Esophagus (tissue), 2 donors: Measurements from ENCODE around the gene GRID1. TPM values are rescaled to one million over a fixed set of nuclear protein-coding genes. Genes with fewer than 3 reads are reported as not detected.

Experiments used
- H3K27ac ChIP-seq, 2 donors: one replicate each; pipeline ENCODE4 v1.5.1; 2013; ENCODE audit warnings: low read depth in 2 of 2, mild to moderate bottlenecking in 2 of 2, inconsistent platforms in 1 of 2, low read length in 1 of 2, moderate library complexity in 1 of 2
- H3K27me3 ChIP-seq, 2 donors: one replicate each; pipeline ENCODE4 v1.6.1; 2013; ENCODE audit warnings: low read length in 2 of 2, control low read depth in 1 of 2, mild to moderate bottlenecking in 1 of 2; ENCODE audit not compliant: insufficient read depth in 2 of 2, control insufficient read depth in 1 of 2
- H3K36me3 ChIP-seq, 2 donors: one replicate each; pipeline ENCODE4 v1.6.1; 2013; ENCODE audit warnings: low read length in 1 of 2; ENCODE audit not compliant: control insufficient read depth in 2 of 2, insufficient read depth in 2 of 2
- H3K4me1 ChIP-seq, 2 donors: one replicate each; pipeline ENCODE4 v1.6.1; 2013; ENCODE audit warnings: low read length in 1 of 2; ENCODE audit not compliant: control insufficient read depth in 2 of 2, insufficient read depth in 2 of 2
- H3K4me3 ChIP-seq, 2 donors: one replicate each; pipeline ENCODE4 v1.5.1; 2013; ENCODE audit warnings: low read length in 2 of 2, mild to moderate bottlenecking in 2 of 2, low read depth in 1 of 2, moderate library complexity in 1 of 2
- H3K9me3 ChIP-seq, 2 donors: one replicate each; pipeline ENCODE4 v1.6.1; 2013; ENCODE audit warnings: mild to moderate bottlenecking in 2 of 2, low read depth in 1 of 2, low read length in 1 of 2, moderate library complexity in 1 of 2; ENCODE audit not compliant: control insufficient read depth in 2 of 2, insufficient read depth in 1 of 2
- WGBS, 2 donors: extraction: QIAGEN DNeasy Blood & Tissue Kit; methylation state at CpG; one replicate each; pipeline ENCODE4 v1.1.7; 2013; 5-methylcytosine and 5-hydroxymethylcytosine counted together
- polyA plus RNA-seq, 2 donors: library from polyadenylated mRNA; stranded (reverse); fragments of 200-250 nt; gene quantifications; one replicate each; pipeline ENCODE4 v1.2.3, GENCODE V29; 2013
- donor health status: healthy with polysubstance abuse.
- donor health status: Bipolar disorder and iron deficiency.

GRID1 gene
- polyA plus RNA-seq, 2 donors, result 0.04 to 0.32 TPM

GRCh38 chr10:86091216-86091615, 275.4 kb downstream of the GRID1 start:
- Histone ChIP-seq H3K4me1 (no peaks in the 10 kb centered on the region), H3K36me3 (no peaks in the 10 kb centered on the region), H3K27me3 (no peaks in the 10 kb centered on the region), H3K4me3 (no peak overlapping the region), H3K27ac (no peak overlapping the region), H3K9me3 (no peaks in the 10 kb centered on the region)
- WGBS, 2 donors, result 70 to 76% methylated on average over 9 of the region's 9 CpGs

DNA sequence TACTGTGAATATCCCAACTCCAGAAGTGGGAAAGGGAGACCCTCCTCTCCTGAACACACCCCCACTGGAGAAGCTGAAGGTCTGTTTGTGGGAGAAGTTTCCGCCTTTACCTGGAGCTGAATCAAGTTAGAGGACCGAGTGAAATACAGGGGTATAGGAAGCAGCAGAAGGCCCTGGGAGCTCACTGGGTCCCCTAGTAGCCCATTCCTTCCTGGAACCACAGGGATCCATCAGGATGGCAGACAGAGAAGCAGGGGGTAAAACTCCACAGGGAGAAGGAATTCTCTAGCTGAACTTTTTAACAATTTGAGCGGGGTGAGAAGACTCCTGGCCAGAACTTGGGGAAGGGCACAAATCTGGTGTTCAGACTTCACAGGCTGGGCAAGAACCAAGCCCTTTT, 275.8 kb downstream of the GRID1 start:
- Histone ChIP-seq H3K4me3 (no peak overlapping the region), H3K4me1 (no peaks in the 10 kb centered on the region), H3K27ac (no peak overlapping the region), H3K27me3 (no peaks in the 10 kb centered on the region), H3K36me3 (no peaks in the 10 kb centered on the region), H3K9me3 (no peaks in the 10 kb centered on the region)
- WGBS, 2 donors, result 84 to 85% methylated on average over 3 of the region's 3 CpGs

- WGBS, 2 donors, result 69 to 76% methylated on average over 9 of the region's 9 CpGs
- Histone ChIP-seq H3K9me3 (no peaks in the 10 kb centered on the region), H3K27ac (no peak overlapping the region)
Measured at GRCh38 chr10:86087716-86088115, 278.9 kb downstream of the GRID1 start.

GRCh38 chr10:86086418-86086817, 280.2 kb downstream of the GRID1 start:
- H3K27me3 ChIP-seq, result no peaks in the 10 kb centered on the region
- no peak overlapping the region for H3K27ac ChIP-seq
- no peaks in the 10 kb centered on the region for H3K4me1 ChIP-seq
- H3K36me3 ChIP-seq, result no peaks in the 10 kb centered on the region
- H3K4me3 ChIP-seq, result no peak overlapping the region
- H3K9me3 ChIP-seq, result no peaks in the 10 kb centered on the region
- 86 to 92% methylated on average over 4 of the region's 4 CpGs for WGBS, 2 donors

More at GRCh38 chr10:86087716-86088115, 278.9 kb downstream of the GRID1 start:
- H3K4me3 ChIP-seq, result no peak overlapping the region
- H3K27me3 ChIP-seq, result no peaks in the 10 kb centered on the region
- no peaks in the 10 kb centered on the region for H3K4me1 ChIP-seq
- no peaks in the 10 kb centered on the region for H3K36me3 ChIP-seq

DNA sequence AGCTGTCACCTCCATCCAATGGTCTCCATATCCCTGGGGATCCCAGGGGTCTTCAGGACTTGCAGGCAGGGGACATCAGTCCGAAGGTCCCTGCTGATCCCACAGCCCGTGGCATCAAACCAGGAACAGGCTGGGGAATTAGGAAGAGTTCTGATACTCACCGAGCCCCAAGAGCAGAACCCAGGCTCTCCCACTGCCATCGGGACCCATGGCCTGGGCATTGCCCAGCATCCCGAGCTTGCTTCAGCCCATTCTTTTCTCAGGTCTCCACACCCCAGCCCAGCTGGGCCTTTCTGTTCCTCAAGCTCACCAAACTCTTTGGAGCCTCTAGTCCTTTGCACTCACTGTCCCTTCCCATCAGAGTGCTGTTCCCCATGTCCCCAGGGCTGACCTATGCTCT, 280.9 kb downstream of the GRID1 start:
- no peaks in the 10 kb centered on the region for H3K36me3 ChIP-seq
- no peaks in the 10 kb centered on the region for H3K27me3 ChIP-seq
- H3K27ac ChIP-seq, result no peak overlapping the region
- H3K4me1 ChIP-seq, result no peaks in the 10 kb centered on the region
- no peaks in the 10 kb centered on the region for H3K9me3 ChIP-seq
- WGBS, 2 donors, result 84 to 92% methylated on average over 5 of the region's 5 CpGs
- H3K4me3 ChIP-seq, result no peak overlapping the region

GRCh38 chr10:86085136-86085535, 281.5 kb downstream of the GRID1 start:
- Histone ChIP-seq H3K27ac (no peak overlapping the region), H3K9me3 (no peaks in the 10 kb centered on the region), H3K4me1 (no peaks in the 10 kb centered on the region), H3K36me3 (no peaks in the 10 kb centered on the region), H3K27me3 (no peaks in the 10 kb centered on the region), H3K4me3 (no peak overlapping the region)
- 65 to 73% methylated on average over 8 of the region's 8 CpGs for WGBS, 2 donors

DNA sequence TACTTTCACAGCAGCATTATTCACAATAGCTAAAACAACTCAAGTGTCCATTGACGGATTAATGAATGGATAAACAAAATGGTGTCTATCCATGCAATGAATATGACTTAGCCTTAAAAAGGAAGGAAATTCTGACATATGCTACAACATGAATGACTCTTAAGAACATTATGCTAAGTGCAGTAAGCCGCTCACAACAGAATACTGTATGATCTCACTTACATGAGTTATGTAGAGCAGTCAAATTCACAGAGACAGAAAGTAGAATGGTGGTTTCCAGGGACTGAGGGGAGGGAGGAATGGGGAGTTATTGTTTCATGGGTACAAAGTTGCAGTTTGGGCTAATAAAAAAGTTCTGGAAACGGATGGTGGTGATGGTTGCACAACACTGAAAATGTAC, 282.0 kb downstream of the GRID1 start:
- no peaks in the 10 kb centered on the region for H3K27me3 ChIP-seq
- H3K4me3 ChIP-seq, result no peak overlapping the region
- no peaks in the 10 kb centered on the region for H3K36me3 ChIP-seq
- WGBS, 2 donors, result 77 to 80% methylated on average over 3 of the region's 3 CpGs
- H3K4me1 ChIP-seq, result no peaks in the 10 kb centered on the region
- H3K27ac ChIP-seq, result no peak overlapping the region
- H3K9me3 ChIP-seq, result no peaks in the 10 kb centered on the region

DNA sequence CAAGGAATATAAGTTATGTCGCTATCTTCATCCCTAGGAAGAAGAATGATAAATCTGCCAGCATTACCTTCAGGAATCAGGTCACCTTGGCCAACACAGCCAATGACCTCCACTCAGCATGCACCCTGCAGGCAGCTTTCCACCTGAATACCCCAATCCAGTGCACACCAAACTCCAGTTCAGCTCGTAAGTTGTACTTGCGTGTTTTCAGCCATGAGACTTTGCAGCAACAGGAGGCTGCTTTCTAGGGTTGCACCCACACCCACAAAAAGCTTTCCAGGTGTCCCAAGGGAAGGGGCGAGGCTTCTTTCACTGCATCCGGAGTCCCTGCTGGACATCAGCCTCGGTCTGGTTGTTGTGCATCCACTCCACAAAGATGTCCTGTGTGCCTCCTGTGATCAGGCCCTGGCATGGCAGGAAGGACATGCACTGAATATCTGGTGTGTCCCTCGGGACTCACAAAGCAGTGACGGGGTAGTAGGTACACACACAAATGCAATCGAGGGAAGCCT, 282.9 kb downstream of the GRID1 start:
- H3K9me3 ChIP-seq, result no peaks in the 10 kb centered on the region
- H3K27ac ChIP-seq, result no peak overlapping the region
- H3K36me3 ChIP-seq, result no peaks in the 10 kb centered on the region
- H3K4me1 ChIP-seq, result no peaks in the 10 kb centered on the region
- no peaks in the 10 kb centered on the region for H3K27me3 ChIP-seq
- H3K4me3 ChIP-seq, result no peak overlapping the region
- WGBS, 2 donors, result 87 to 89% methylated on average over 9 of the region's 9 CpGs

- H3K4me3 ChIP-seq, result no peak overlapping the region
- H3K36me3 ChIP-seq, result no peaks in the 10 kb centered on the region
- no peaks in the 10 kb centered on the region for H3K27me3 ChIP-seq
- WGBS, 2 donors, result 83 to 86% methylated on average over 12 of the region's 12 CpGs
- H3K27ac ChIP-seq, result no peak overlapping the region
- no peaks in the 10 kb centered on the region for H3K9me3 ChIP-seq
- H3K4me1 ChIP-seq, result no peaks in the 10 kb centered on the region
Measured at GRCh38 chr10:86083206-86083605, 283.4 kb downstream of the GRID1 start.

GRCh38 chr10:86082556-86082955, 284.0 kb downstream of the GRID1 start:
- 77 to 86% methylated on average over 3 of the region's 3 CpGs for WGBS, 2 donors
- Histone ChIP-seq H3K27ac (no peak overlapping the region), H3K36me3 (no peaks in the 10 kb centered on the region)

More at GRCh38 chr10:86082556-86082955, 284.0 kb downstream of the GRID1 start:
- H3K27me3 ChIP-seq, result no peaks in the 10 kb centered on the region
- no peak overlapping the region for H3K4me3 ChIP-seq
- H3K4me1 ChIP-seq, result no peaks in the 10 kb centered on the region
- no peaks in the 10 kb centered on the region for H3K9me3 ChIP-seq
